HepG2 (cell line): ENCODE measurements around the gene MIB1. TPM values are rescaled to one million over a fixed set of nuclear protein-coding genes. Genes with fewer than 3 reads are reported as not detected.

ENCODE experiments used
- ATAC-seq: fragments of 200-7000 bp; cut with Tn5 transposase; 3 replicates; pipeline ENCODE4 v1.9.1; 2020; ENCODE audit warnings: mild to moderate bottlenecking, moderate library complexity
- BruUV-seq: library from RNA; stranded (reverse); fragments of 400-500 nt; replicated peaks from 2 replicates; lab custom pipeline; 2021; lab: Mats Ljungman, UMichigan
- CTCF ChIA-PET: fragments of 300-600 bp; formaldehyde crosslinking; extraction: SDS; loops from one replicate; lab custom pipeline; 2021; ENCODE audit warnings: low total read pairs, inconsistent platforms, low intra/inter-chr PET ratio; lab: Yijun Ruan, JAX
- POLR2A ChIA-PET: fragments of 350-600 bp; sonication (Branson Sonifier 250); formaldehyde crosslinking; loops from one replicate; lab custom pipeline; 2020; ENCODE audit warnings: antibody characterized with exemption, inconsistent platforms; lab: Yijun Ruan, JAX
- DNase-seq: peaks from one replicate; pipeline ENCODE4 v3.0.0-alpha.2; 2015; ENCODE audit warnings: low spot score
- FAIRE-seq: peaks from 3 replicates; lab custom pipeline; 2011; peaks lifted over from hg19 to GRCh38; lab: Jason Lieb, UNC
- H2AFZ ChIP-seq: one replicate; pipeline ENCODE4 v1.6.1; 2011; ENCODE audit warnings: low read length, inconsistent platforms
- H3K27ac ChIP-seq: fragments of 300-600 bp; 3 replicates; pipeline ENCODE4 v1.8.0; 2011; ENCODE audit warnings: mixed run types, mild to moderate bottlenecking, mixed read lengths, low read length, inconsistent platforms; ENCODE audit not compliant: insufficient read depth; ENCODE audit errors: extremely low read length
- H3K27me3 ChIP-seq, 2 experiments: fragments of 200-600 bp in 1 of 2; 2 replicates in 1 of 2; 3 replicates in 1 of 2; pipeline versions ENCODE4 v1.6.0 to v1.8.0; 2011; ENCODE audit warnings: low read length in 2 of 2, mild to moderate bottlenecking in 2 of 2, moderate library complexity in 2 of 2, inconsistent platforms in 1 of 2; ENCODE audit not compliant: insufficient read depth in 2 of 2, control insufficient read depth in 1 of 2
- H3K36me3 ChIP-seq, 2 experiments: fragments of 200-600 bp in 1 of 2; replicated peaks in 1 of 2; 2 replicates in 1 of 2; 3 replicates in 1 of 2; pipeline versions ENCODE4 v1.5.1 to v1.8.0; 2011; ENCODE audit warnings: low read length in 2 of 2, inconsistent platforms in 1 of 2; ENCODE audit not compliant: insufficient read depth in 2 of 2, control insufficient read depth in 1 of 2
- H3K4me1 ChIP-seq: 2 replicates; pipeline ENCODE4 v1.5.1; 2012; ENCODE audit warnings: low read length, inconsistent platforms; ENCODE audit not compliant: insufficient read depth
- H3K4me2 ChIP-seq: 2 replicates; pipeline ENCODE4 v1.6.0; 2011; ENCODE audit warnings: low read depth, low read length, inconsistent platforms
- H3K4me3 ChIP-seq, 3 experiments: fragments of 200-600 bp in 1 of 3; sonication (generic), shearing (Covaris generic) in 1 of 3; replicated peaks in 1 of 3; 2 replicates each; pipeline ENCODE4 v1.5.1; 2011 to 2016; ENCODE audit warnings: low read length in 3 of 3, inconsistent platforms in 2 of 3, low read depth in 2 of 3, mild to moderate bottlenecking in 2 of 3, control low read depth in 1 of 3, mixed read lengths in 1 of 3; ENCODE audit not compliant: insufficient read depth in 1 of 3
- H3K79me2 ChIP-seq: one replicate; pipeline ENCODE4 v1.6.1; 2011; ENCODE audit warnings: low read length, inconsistent platforms; ENCODE audit not compliant: insufficient read depth
- H3K9ac ChIP-seq: 2 replicates; pipeline ENCODE4 v1.6.0; 2011; ENCODE audit warnings: mild to moderate bottlenecking, low read depth, low read length, inconsistent platforms; ENCODE audit not compliant: insufficient read depth
- H3K9me3 ChIP-seq: 2 replicates; pipeline ENCODE4 v1.5.1; 2012; ENCODE audit warnings: mild to moderate bottlenecking, low read length
- H4K20me1 ChIP-seq: 2 replicates; pipeline ENCODE4 v1.6.0; 2011; ENCODE audit warnings: inconsistent platforms, mild to moderate bottlenecking, low read length, moderate library complexity; ENCODE audit not compliant: insufficient read depth
- ARNT2 ChIP-seq: sonication (generic); formaldehyde crosslinking; IDR thresholded peaks from 2 replicates; pipeline ENCODE4 v1.8.0; 2022; ENCODE audit warnings: mild to moderate bottlenecking, low read depth, missing genetic modification reagents, moderate library complexity
- HNF4G ChIP-seq, 2 experiments: sonication (generic) in 1 of 2; formaldehyde crosslinking in 1 of 2; IDR thresholded peaks; 2 replicates each; pipeline versions ENCODE4 v1.4.0 to v1.6.1; 2011 to 2020; ENCODE audit warnings: borderline replicate concordance in 2 of 2, low read depth in 2 of 2, mild to moderate bottlenecking in 2 of 2, low read length in 1 of 2, missing genetic modification reagents in 1 of 2, moderate library complexity in 1 of 2
- KLF16 ChIP-seq, 2 experiments: sonication (generic) in 1 of 2; formaldehyde crosslinking in 1 of 2; IDR thresholded peaks; 2 replicates each; pipeline versions ENCODE4 v1.6.1 to v1.8.0; 2016 to 2023; ENCODE audit warnings: missing genetic modification reagents in 2 of 2, missing compliant biosample characterization in 1 of 2
- MAF1 ChIP-seq: sonication (generic); formaldehyde crosslinking; IDR thresholded peaks from 2 replicates; pipeline ENCODE4 v1.5.0; 2020; ENCODE audit warnings: missing genetic modification reagents, borderline replicate concordance
- PAF1 ChIP-seq: IDR thresholded peaks from 2 replicates; pipeline ENCODE4 v1.6.1; 2016; ENCODE audit warnings: missing genetic modification reagents, missing compliant biosample characterization
- RFX3 ChIP-seq: IDR thresholded peaks from 2 replicates; pipeline ENCODE4 v1.6.1; 2016; ENCODE audit warnings: missing biosample characterization, missing genetic modification reagents
- ZBTB44 ChIP-seq: sonication (generic); formaldehyde crosslinking; IDR thresholded peaks from 2 replicates; pipeline ENCODE4 v1.4.0; 2020; ENCODE audit warnings: missing genetic modification reagents
- ZFP62 ChIP-seq: sonication (generic); formaldehyde crosslinking; IDR thresholded peaks from 2 replicates; pipeline ENCODE4 v1.4.0; 2020; ENCODE audit warnings: missing genetic modification reagents
- ZFP82 ChIP-seq: sonication (generic); formaldehyde crosslinking; IDR thresholded peaks from 2 replicates; pipeline ENCODE4 v1.5.1; 2020; ENCODE audit warnings: mild to moderate bottlenecking, missing genetic modification reagents, borderline replicate concordance
- ZKSCAN5 ChIP-seq: sonication (generic); formaldehyde crosslinking; IDR thresholded peaks from 2 replicates; pipeline ENCODE4 v1.5.1; 2020; ENCODE audit warnings: mild to moderate bottlenecking, missing genetic modification reagents
- ZNF10 ChIP-seq: sonication (generic); formaldehyde crosslinking; IDR thresholded peaks from 2 replicates; pipeline ENCODE4 v1.4.0; 2020; ENCODE audit warnings: mild to moderate bottlenecking, low read depth, missing genetic modification reagents, borderline replicate concordance
- ZNF552 ChIP-seq: sonication (generic); formaldehyde crosslinking; IDR thresholded peaks from 2 replicates; pipeline ENCODE4 v1.9.0; 2022; ENCODE audit warnings: missing genetic modification reagents, mild to moderate bottlenecking, borderline replicate concordance
- ZNF724P ChIP-seq: sonication (generic); formaldehyde crosslinking; IDR thresholded peaks from 2 replicates; pipeline ENCODE4 v1.8.0; 2022; ENCODE audit warnings: missing genetic modification reagents, borderline replicate concordance
- WGBS: methylation state at CpG from one replicate; pipeline ENCODE4 v1.1.6; 2017; ENCODE audit warnings: low lambda C conversion rate; 5-methylcytosine and 5-hydroxymethylcytosine counted together
- in situ Hi-C: cut with HindIII; loops from 2 replicates; pipeline ENCODE4 v1.10.0; 2017; ENCODE audit warnings: low pct_unique_long_range_greater_than_20kb; ENCODE audit not compliant: extremely low pct_ligation_motif_present
- intact Hi-C: fragments of 100-400 bp; cut with micrococcal nuclease; formaldehyde crosslinking; loops from one replicate; pipeline ENCODE4 v1.10.0; 2022; ENCODE audit not compliant: unreplicated experiment
- polyA plus RNA-seq, 8 experiments: library from polyadenylated mRNA; depleted of rRNA in 3 of 8; stranded (reverse) in 7 of 8; unstranded in 1 of 8; fragments of >200 nt; fragmentation: Illumina TruSeq in 4 of 8; extraction: Trizol in 4 of 8; gene quantifications; 2 replicates each; pipeline versions ENCODE4 v1.2.1 to v1.2.3, GENCODE V29; 2011 to 2016; ENCODE audit warnings: low read depth in 4 of 8, missing spikeins in 1 of 8, mixed read lengths in 1 of 8; ENCODE audit not compliant: insufficient read depth in 1 of 8
- total RNA-seq, 5 experiments: library from RNA; depleted of rRNA; stranded (reverse); fragments of >200 nt; fragmentation: Illumina TruSeq; extraction: Trizol; gene quantifications; 2 replicates each; pipeline ENCODE4 v1.2.3, GENCODE V29; 2016; ENCODE audit warnings: low read depth in 1 of 5
- TF ChIP-seq, protein P1 (sequence below): sonication (generic); formaldehyde crosslinking; conservative IDR thresholded peaks from 2 replicates; pipeline ENCODE4 v1.5.0; 2020; ENCODE audit warnings: missing genetic modification reagents

Gene MIB1
- total and polyA plus RNA-seq, 2 of the 13 experiments (the other 11 are each of a cell fraction or from before 2014, with no cell fraction given), result 12.0 to 47.0 TPM

GRCh38 chr18:21722687-21723086, 17.9 kb upstream of the MIB1 start:
- H2AFZ ChIP-seq, result no peak overlapping the region
- H3K4me3 ChIP-seq, result no peak overlapping the region
- ATAC-seq (no peak), FAIRE-seq (no peak), DNase-seq (no peak)
- ChIA-PET POLR2A (no interaction called here), CTCF (no interaction called here)
- intact Hi-C loops (no loop called here), in situ Hi-C loops (no loop called here)
- WGBS, result 75% methylated on average over 2 of the region's 2 CpGs
- no peak overlapping the region for H3K9ac ChIP-seq
- no peaks in the 10 kb centered on the region for H3K9me3 ChIP-seq
- no peak overlapping the region for H3K4me2 ChIP-seq
- no peak for TF ChIP-seq PAF1 (CRISPR knock-in tag)
- TF ChIP-seq ZNF552 (CRISPR knock-in tag), result no peak
- TF ChIP-seq, protein P1, sequence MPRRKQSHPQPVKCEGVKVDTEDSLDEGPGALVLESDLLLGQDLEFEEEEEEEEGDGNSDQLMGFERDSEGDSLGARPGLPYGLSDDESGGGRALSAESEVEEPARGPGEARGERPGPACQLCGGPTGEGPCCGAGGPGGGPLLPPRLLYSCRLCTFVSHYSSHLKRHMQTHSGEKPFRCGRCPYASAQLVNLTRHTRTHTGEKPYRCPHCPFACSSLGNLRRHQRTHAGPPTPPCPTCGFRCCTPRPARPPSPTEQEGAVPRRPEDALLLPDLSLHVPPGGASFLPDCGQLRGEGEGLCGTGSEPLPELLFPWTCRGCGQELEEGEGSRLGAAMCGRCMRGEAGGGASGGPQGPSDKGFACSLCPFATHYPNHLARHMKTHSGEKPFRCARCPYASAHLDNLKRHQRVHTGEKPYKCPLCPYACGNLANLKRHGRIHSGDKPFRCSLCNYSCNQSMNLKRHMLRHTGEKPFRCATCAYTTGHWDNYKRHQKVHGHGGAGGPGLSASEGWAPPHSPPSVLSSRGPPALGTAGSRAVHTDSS (CRISPR knock-in tag), result no peak
- TF ChIP-seq ZBTB44 (CRISPR knock-in tag), result no peak
- TF ChIP-seq ZKSCAN5, result no peak
- no peak for TF ChIP-seq ZFP62 (CRISPR knock-in tag)
- no peak for TF ChIP-seq ARNT2 (CRISPR knock-in tag)
- TF ChIP-seq ZFP82 (CRISPR knock-in tag), result no peak
- TF ChIP-seq MAF1, result no peak
- no peak for TF ChIP-seq ZNF10 (CRISPR knock-in tag)
- no peak for TF ChIP-seq KLF16 (CRISPR knock-in tag; IDR thresholded peaks at IDR 0.05)
- no peak for TF ChIP-seq RFX3 (CRISPR knock-in tag)
- no peak for TF ChIP-seq HNF4G (IDR thresholded peaks at IDR 0.05; ENCODE audit: borderline replicate concordance, low read depth, low read length)
- no peak for TF ChIP-seq HNF4G (CRISPR knock-in tag; IDR thresholded peaks at IDR 0.05; ENCODE audit: borderline replicate concordance, low read depth)
- no peak for TF ChIP-seq ZNF724P (CRISPR knock-in tag)
- no peak overlapping the region for H3K27ac ChIP-seq
- H3K4me1 ChIP-seq, result peaks cover 8% of the 10 kb centered on the region
- H3K79me2 ChIP-seq, result no peaks in the 10 kb centered on the region
- no peaks in the 10 kb centered on the region for H3K27me3 ChIP-seq
- no TSS peak for BruUV-seq
- no peaks in the 10 kb centered on the region for H4K20me1 ChIP-seq
- no peaks in the 10 kb centered on the region for H3K36me3 ChIP-seq
